Heart left ventricle (tissue), 16 donors: ENCODE measurements around the gene ADI1. TPM values are rescaled to one million over a fixed set of nuclear protein-coding genes. Genes with fewer than 3 reads are reported as not detected.

ENCODE experiments used
- ATAC-seq, 4 donors: fragments of 200-7000 bp; cut with Tn5 transposase; one replicate each; pipeline ENCODE4 v1.9.1; 2020 to 2022; ENCODE audit warnings: moderate library complexity in 4 of 4, mild to moderate bottlenecking in 3 of 4, moderate number of reproducible peaks in 1 of 4
- DNase-seq, 5 donors: peaks; one replicate each; pipeline ENCODE4 v3.0.0-alpha.2; 2020
- H3K27ac ChIP-seq, 12 donors: fragments of 200-600 bp; sonication (generic) in 4 of 12; one replicate each; pipeline versions ENCODE4 v1.5.0 to v1.8.0; 2016 to 2022; ENCODE audit warnings: mild to moderate bottlenecking in 2 of 12
- H3K27me3 ChIP-seq, 9 donors: fragments of 200-600 bp; sonication (generic) in 2 of 9; one replicate each; pipeline versions ENCODE4 v1.5.1 to v1.8.0; 2016 to 2022; ENCODE audit warnings: mild to moderate bottlenecking in 3 of 9
- H3K36me3 ChIP-seq, 9 donors: fragments of 200-600 bp; sonication (generic) in 2 of 9; one replicate each; pipeline versions ENCODE4 v1.5.0 to v1.8.0; 2018 to 2022; ENCODE audit warnings: mild to moderate bottlenecking in 2 of 9
- H3K4me1 ChIP-seq, 12 donors: fragments of 200-600 bp; sonication (generic) in 4 of 12; one replicate each; pipeline versions ENCODE4 v1.5.0 to v1.8.0; 2016 to 2022; ENCODE audit warnings: mild to moderate bottlenecking in 3 of 12
- H3K4me3 ChIP-seq, 12 donors: fragments of 200-600 bp; sonication (generic) in 4 of 12; one replicate each; pipeline versions ENCODE4 v1.5.0 to v1.8.0; 2017 to 2022; ENCODE audit warnings: mild to moderate bottlenecking in 9 of 12, moderate library complexity in 4 of 12
- H3K9me3 ChIP-seq, 12 donors: fragments of 200-600 bp; sonication (generic) in 4 of 12; one replicate each; pipeline versions ENCODE4 v1.5.0 to v1.8.0; 2016 to 2022; ENCODE audit warnings: mild to moderate bottlenecking in 1 of 12
- POLR2A ChIP-seq, 2 donors: fragments of 450-650 bp; IDR thresholded peaks; one replicate each; pipeline ENCODE4 v1.6.1; 2017; ENCODE audit warnings: antibody characterized with exemption in 2 of 2, mild to moderate bottlenecking in 2 of 2, moderate library complexity in 2 of 2
- WGBS, 4 donors: extraction: QIAGEN DNeasy Blood & Tissue Kit in 2 of 4; methylation state at CpG; one replicate each; pipeline versions ENCODE4 v1.1.5 to v1.1.7; 2013 to 2018; 5-methylcytosine and 5-hydroxymethylcytosine counted together
- intact Hi-C, 10 donors: fragments of 100-400 bp; cut with DNase I; formaldehyde crosslinking; loops; one replicate each; pipeline versions ENCODE4 v1.11.1 to v1.14.2; 2022
- polyA plus RNA-seq, 2 donors: library from polyadenylated mRNA; stranded (reverse); fragments of 200-250 nt; gene quantifications; one replicate each; pipeline ENCODE4 v1.2.3, GENCODE V29; 2013
- total RNA-seq, 9 donors: library from RNA; depleted of rRNA in 2 of 9; stranded (reverse); fragments of >200 nt in 2 of 9; fragmentation: NEBNext Ultra II Directional in 3 of 9; extraction: Animal tissue kit (Norgen Biotek cat#: 25700) in 3 of 9; gene quantifications; one replicate each; pipeline versions ENCODE4 v1.1.0 to v1.2.4, GENCODE V29; 2016 to 2023
- TF ChIP-seq, protein P1 (sequence below), 12 donors: fragments of 200-600 bp; sonication (generic) in 4 of 12; IDR thresholded peaks; one replicate each; pipeline versions ENCODE4 v1.5.0 to v1.8.0; 2018 to 2022; ENCODE audit warnings: antibody characterized with exemption in 12 of 12, mild to moderate bottlenecking in 5 of 12
- donor health status: ischemic (EF 13 %, LVEDD 7.1; RV severe dilation, severe dysfunction).
- donor health status: healthy with polysubstance abuse.
- donor health status: DM: no; HTN: yes; CAD: no.
- donor health status: DM: no; HTN: no; CAD: no.
- donor health status: ischemic (EF 25% LVEDD 6.9; RV normal size, moderate dysfunction).
- donor health status: ischemic (EF 25% LVEDD 5.7; RV mildly dilated, moderate dysfunction).
- donor health status: healthy.
- donor health status: DM: yes; HTN: yes; CAD: no.
- donor health status: ischemic (EF 35%, LVEDD 5.7; RV mildly dilated, moderate dysfunction).
- donor health status: nonischemic (EF 11% LVEDD 7.7; RV severe dilation, severe dysfunction).
- donor health status: DM: yes; HTN: yes; CAD: no.
- donor health status: PGD.
- donor health status: ischemic (EF 29% LVEDD 5.4; RV normal size, mild dysfunction).
- donor health status: nonischemic (EF 23%, LVEDD 6.1; RV moderate dilation, normal function).

ADI1 gene
- total and polyA plus RNA-seq, 11 donors: 69.2 to 200 (median 166) TPM

DNA sequence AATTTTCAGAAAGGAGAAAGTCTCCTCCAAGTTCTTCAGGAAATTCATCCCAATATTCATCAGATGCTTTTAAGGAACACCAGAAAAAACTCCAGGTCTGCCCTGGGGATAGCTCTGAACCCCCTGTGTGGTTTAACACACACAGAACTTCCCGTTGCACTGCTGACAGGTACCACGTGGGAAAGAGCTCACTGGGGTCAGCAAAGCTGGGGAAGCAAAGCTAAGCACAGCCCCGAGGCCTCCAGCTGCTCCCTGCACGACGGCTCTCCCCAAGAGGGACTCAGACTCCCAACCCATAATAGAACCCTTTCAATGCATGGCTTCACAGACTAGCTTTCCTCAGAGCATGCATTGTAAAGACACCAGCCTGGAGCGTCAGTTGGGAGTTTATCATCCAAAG, 28.0 kb downstream of the ADI1 start:
- Histone ChIP-seq H3K27me3 (no peaks in the 10 kb centered on the region), H3K27ac (no peak overlapping the region), H3K36me3 (peaks cover 0 to 16% (median 14%) of the 10 kb centered on the region in 9 donors), H3K9me3 (peaks cover 0 to 4% (median 0%) of the 10 kb centered on the region in 12 donors), H3K4me3 (no peak overlapping the region), H3K4me1 (peaks cover 0 to 16% (median 0%) of the 10 kb centered on the region in 12 donors)
- WGBS, 4 donors: 51 to 78% (median 54%) methylated on average over 4 to 6 of the region's 6 CpGs
- ATAC-seq (no peak), DNase-seq (no peak)
- intact Hi-C loops: no loop called here
- TF ChIP-seq POLR2A (IDR thresholded peaks at IDR 0.05): no peak
- TF ChIP-seq, protein P1, sequence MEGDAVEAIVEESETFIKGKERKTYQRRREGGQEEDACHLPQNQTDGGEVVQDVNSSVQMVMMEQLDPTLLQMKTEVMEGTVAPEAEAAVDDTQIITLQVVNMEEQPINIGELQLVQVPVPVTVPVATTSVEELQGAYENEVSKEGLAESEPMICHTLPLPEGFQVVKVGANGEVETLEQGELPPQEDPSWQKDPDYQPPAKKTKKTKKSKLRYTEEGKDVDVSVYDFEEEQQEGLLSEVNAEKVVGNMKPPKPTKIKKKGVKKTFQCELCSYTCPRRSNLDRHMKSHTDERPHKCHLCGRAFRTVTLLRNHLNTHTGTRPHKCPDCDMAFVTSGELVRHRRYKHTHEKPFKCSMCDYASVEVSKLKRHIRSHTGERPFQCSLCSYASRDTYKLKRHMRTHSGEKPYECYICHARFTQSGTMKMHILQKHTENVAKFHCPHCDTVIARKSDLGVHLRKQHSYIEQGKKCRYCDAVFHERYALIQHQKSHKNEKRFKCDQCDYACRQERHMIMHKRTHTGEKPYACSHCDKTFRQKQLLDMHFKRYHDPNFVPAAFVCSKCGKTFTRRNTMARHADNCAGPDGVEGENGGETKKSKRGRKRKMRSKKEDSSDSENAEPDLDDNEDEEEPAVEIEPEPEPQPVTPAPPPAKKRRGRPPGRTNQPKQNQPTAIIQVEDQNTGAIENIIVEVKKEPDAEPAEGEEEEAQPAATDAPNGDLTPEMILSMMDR (IDR thresholded peaks at IDR 0.05): no peak

DNA sequence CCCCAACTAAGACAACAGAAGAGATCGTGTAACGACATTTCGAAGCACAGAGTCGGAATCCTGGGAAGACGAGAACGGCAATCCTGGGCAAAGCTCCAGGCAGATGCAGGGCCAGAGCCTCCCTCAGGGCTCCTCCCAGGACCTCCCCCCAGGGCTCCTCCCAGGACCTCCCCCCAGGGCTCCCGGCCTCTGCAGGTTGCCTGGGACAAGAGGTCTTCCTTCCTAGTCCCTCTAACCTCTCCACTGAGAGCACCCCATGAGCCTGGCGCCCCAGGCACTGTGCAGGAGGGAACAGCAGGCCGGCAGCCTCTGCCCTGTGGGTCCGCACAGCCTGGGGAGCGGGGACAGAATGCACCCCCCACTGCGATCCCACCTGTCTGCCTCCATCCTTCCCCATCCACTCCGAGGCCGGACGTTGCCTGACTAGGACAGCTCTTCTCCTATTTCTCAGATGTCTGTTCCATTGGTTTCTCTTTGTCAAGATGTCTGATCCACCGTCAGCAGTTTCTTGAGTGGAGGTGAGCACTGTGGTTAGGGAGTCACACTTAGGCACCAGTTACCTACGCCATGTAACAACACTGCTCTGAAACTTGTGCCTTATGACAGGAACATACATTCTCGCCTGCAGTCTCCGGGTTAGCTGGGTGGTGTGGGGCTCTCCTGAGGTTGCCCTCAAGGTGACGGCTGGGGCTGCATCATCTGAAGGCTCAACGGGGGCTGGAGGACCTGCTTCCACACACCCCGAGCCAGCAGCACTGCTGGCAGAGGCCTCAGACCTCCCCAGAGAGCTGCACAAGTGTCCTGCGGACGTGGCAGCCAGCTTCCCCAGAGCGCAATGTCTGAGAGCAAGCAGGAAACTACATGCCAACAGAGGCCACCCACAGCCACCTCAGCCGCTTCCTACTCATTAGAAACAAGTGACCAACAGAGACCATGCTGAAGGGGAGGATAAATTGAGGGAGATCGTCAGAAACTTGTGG, 28.9 kb downstream of the ADI1 start:
- H3K27me3 ChIP-seq: no peaks in the 10 kb centered on the region
- ATAC-seq: no peak
- no peak overlapping the region for H3K4me3 ChIP-seq
- intact Hi-C loops: no loop called here
- peaks cover 0 to 16% (median 0%) of the 10 kb centered on the region in 12 donors for H3K4me1 ChIP-seq
- DNase-seq: peak in 2 of 5 donors; percentile 60 to 67
- H3K36me3 ChIP-seq: peaks cover 0 to 11% (median 5%) of the 10 kb centered on the region in 9 donors
- WGBS, 4 donors: 69 to 75% (median 73%) methylated on average over 23 to 27 of the region's 27 CpGs
- TF ChIP-seq, protein P1 (IDR thresholded peaks at IDR 0.05): no peak
- TF ChIP-seq POLR2A (IDR thresholded peaks at IDR 0.05): no peak
- no peak overlapping the region for H3K27ac ChIP-seq
- peaks cover 0 to 4% (median 0%) of the 10 kb centered on the region in 12 donors for H3K9me3 ChIP-seq

DNA sequence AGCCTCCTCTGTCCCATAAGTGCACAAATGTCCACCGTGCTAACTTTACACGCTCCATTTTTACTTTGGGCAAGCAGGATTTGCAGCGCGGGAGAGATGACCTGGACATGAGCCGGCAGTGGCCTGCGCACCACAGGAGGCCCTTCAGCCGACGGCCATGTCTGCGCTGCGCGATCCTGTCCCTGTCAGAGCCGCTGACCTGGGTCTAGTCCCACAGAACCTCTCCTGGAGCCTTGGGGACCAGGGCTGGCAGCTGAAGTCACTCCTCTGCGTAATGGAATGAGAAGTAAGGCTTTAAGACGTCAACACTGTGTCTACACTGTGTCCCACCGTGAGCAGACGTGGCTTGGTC, 29.6 kb downstream of the ADI1 start:
- peaks cover 0 to 5% (median 0%) of the 10 kb centered on the region in 9 donors for H3K36me3 ChIP-seq
- intact Hi-C loops: no loop called here
- WGBS, 4 donors: 86 to 90% (median 88%) methylated on average over 16 of the region's 16 CpGs

More for the DNA sequence above, 29.6 kb downstream of the ADI1 start:
- ATAC-seq (no peak), DNase-seq (peak in 1 of 5 donors; percentile 57)
- TF ChIP-seq POLR2A (IDR thresholded peaks at IDR 0.05): no peak
- TF ChIP-seq, protein P1 (IDR thresholded peaks at IDR 0.05): no peak
- H3K4me1 ChIP-seq: peaks cover 0 to 16% (median 0%) of the 10 kb centered on the region in 12 donors
- H3K4me3 ChIP-seq: no peak overlapping the region
- no peaks in the 10 kb centered on the region for H3K27me3 ChIP-seq
- no peak overlapping the region for H3K27ac ChIP-seq
- peaks cover 0 to 4% (median 0%) of the 10 kb centered on the region in 12 donors for H3K9me3 ChIP-seq
